Keratinocyte (primary cell): ENCODE results near the gene SMAD3. TPM values are rescaled to one million over a fixed set of nuclear protein-coding genes. Genes with fewer than 3 reads are reported as not detected.

Source experiments
- DNase-seq: peaks from one replicate; pipeline ENCODE4 v3.0.0-alpha.2; 2011; ENCODE audit warnings: low read depth, missing footprints, low spot score
- FAIRE-seq: peaks from 2 replicates; lab custom pipeline; 2011; peaks lifted over from hg19 to GRCh38; lab: Jason Lieb, UNC
- H2AFZ ChIP-seq: 2 replicates; pipeline ENCODE4 v1.6.0; 2012; ENCODE audit warnings: low read length, control low read depth, inconsistent platforms; ENCODE audit not compliant: control insufficient read depth
- H3K27ac ChIP-seq: 2 replicates; pipeline ENCODE4 v1.5.1; 2011; ENCODE audit warnings: low read length; ENCODE audit not compliant: control insufficient read depth, insufficient read depth
- H3K27me3 ChIP-seq: 3 replicates; pipeline ENCODE4 v1.6.0; 2011; ENCODE audit warnings: low read length; ENCODE audit not compliant: control insufficient read depth, insufficient read depth; ENCODE audit errors: extremely low read depth
- H3K36me3 ChIP-seq, 2 experiments: 2 replicates in 1 of 2; 3 replicates in 1 of 2; pipeline ENCODE4 v1.5.1; 2011; ENCODE audit warnings: low read length in 2 of 2, mild to moderate bottlenecking in 1 of 2; ENCODE audit not compliant: control insufficient read depth in 2 of 2, insufficient read depth in 2 of 2; ENCODE audit errors: extremely low read depth in 1 of 2
- H3K4me1 ChIP-seq: 3 replicates; pipeline ENCODE4 v1.5.1; 2011; ENCODE audit warnings: low read length; ENCODE audit not compliant: control insufficient read depth, insufficient read depth; ENCODE audit errors: extremely low read depth
- H3K4me2 ChIP-seq: 3 replicates; pipeline ENCODE4 v1.6.0; 2011; ENCODE audit warnings: low read depth, low read length; ENCODE audit not compliant: control insufficient read depth, insufficient read depth; ENCODE audit errors: extremely low read depth
- H3K4me3 ChIP-seq, 3 experiments: fragments of 200-600 bp in 1 of 3; sonication (generic) in 1 of 3; 2 replicates in 2 of 3; 3 replicates in 1 of 3; pipeline ENCODE4 v1.5.1; 2011 to 2016; ENCODE audit warnings: low read length in 3 of 3, mild to moderate bottlenecking in 3 of 3, control low read depth in 2 of 3, inconsistent platforms in 1 of 3, low read depth in 1 of 3, mixed read lengths in 1 of 3, mixed run types in 1 of 3, moderate library complexity in 1 of 3; ENCODE audit not compliant: control insufficient read depth in 2 of 3, insufficient read depth in 2 of 3; ENCODE audit errors: extremely low read depth in 1 of 3
- H3K79me2 ChIP-seq: 2 replicates; pipeline ENCODE4 v1.6.0; 2012; ENCODE audit warnings: low read length; ENCODE audit not compliant: control insufficient read depth, insufficient read depth
- H3K9ac ChIP-seq: 3 replicates; pipeline ENCODE4 v1.6.0; 2011; ENCODE audit warnings: low read length; ENCODE audit not compliant: control insufficient read depth, insufficient read depth; ENCODE audit errors: extremely low read depth
- H3K9me1 ChIP-seq: 3 replicates; pipeline ENCODE4 v1.6.0; 2011; ENCODE audit warnings: low read length; ENCODE audit not compliant: control insufficient read depth, insufficient read depth; ENCODE audit errors: extremely low read depth
- H3K9me3 ChIP-seq: 2 replicates; pipeline ENCODE4 v1.5.1; 2012; ENCODE audit warnings: low read depth, low read length; ENCODE audit not compliant: control insufficient read depth
- H4K20me1 ChIP-seq: 3 replicates; pipeline ENCODE4 v1.6.0; 2011; ENCODE audit warnings: low read length; ENCODE audit not compliant: control insufficient read depth, insufficient read depth; ENCODE audit errors: extremely low read depth
- CTCF ChIP-seq, 3 experiments: IDR thresholded peaks in 1 of 3; conservative IDR thresholded peaks in 1 of 3; optimal IDR thresholded peaks in 1 of 3; 2 replicates in 2 of 3; 3 replicates in 1 of 3; pipeline versions ENCODE3 to v1.5.1; 2011; ENCODE audit warnings: low read length in 3 of 3, mild to moderate bottlenecking in 3 of 3, moderate library complexity in 2 of 3, control low read depth in 1 of 3, inconsistent platforms in 1 of 3; ENCODE audit not compliant: insufficient read depth in 2 of 3; ENCODE audit errors: extremely low read depth in 1 of 3
- EZH2 ChIP-seq: IDR thresholded peaks from one replicate; pipeline ENCODE4 v1.6.1; 2012; ENCODE audit warnings: inconsistent platforms, mild to moderate bottlenecking, low read length, moderate library complexity
- dilution Hi-C: fragments of 300-500 bp; cut with MboI; formaldehyde crosslinking; loops from one replicate; pipeline ENCODE4 v1.7.0; 2020; ENCODE audit warnings: low sequenced_read_pairs; ENCODE audit not compliant: extremely low pct_ligation_motif_present
- polyA plus RNA-seq, 5 experiments: library from polyadenylated mRNA; depleted of rRNA in 3 of 5; stranded (reverse) in 3 of 5; stranded (forward) in 1 of 5; unstranded in 1 of 5; fragments of >200 nt; gene quantifications; 1 replicate in 1 of 5; 2 replicates in 3 of 5; 3 replicates in 1 of 5; pipeline versions ENCODE4 v1.2.1 to v1.2.3, GENCODE V29; 2011 to 2012; ENCODE audit warnings: missing spikeins in 2 of 5, low read depth in 1 of 5, low replicate concordance in 1 of 5

SMAD3 gene
- polyA plus RNA-seq, 1 donor (not counting 4 experiments of a cell fraction or from before 2014, with no cell fraction given): 33.7 TPM

- Histone ChIP-seq H3K9ac (no peak overlapping the region), H3K4me2 (peak overlapping the region; percentile 29), H3K9me1 (peaks cover 14% of the 10 kb centered on the region), H4K20me1 (peaks cover 13% of the 10 kb centered on the region), H3K27me3 (no peaks in the 10 kb centered on the region), H3K4me3 (no peak overlapping the region), H3K79me2 (peaks cover 94% of the 10 kb centered on the region), H2AFZ (no peak overlapping the region), H3K4me1 (peaks cover 83% of the 10 kb centered on the region), H3K36me3 (peaks cover 7 to 37% of the 10 kb centered on the region in 2 experiments), H3K9me3 (no peaks in the 10 kb centered on the region), H3K27ac (peak overlapping the region; percentile 19)
- FAIRE-seq: no peak
- dilution Hi-C loops: no loop called here
- TF ChIP-seq CTCF (optimal IDR thresholded peaks at IDR 0.05 in 1 of 3, IDR thresholded peaks at IDR 0.05 in 1 of 3, conservative IDR thresholded peaks at IDR 0.05 in 1 of 3; ENCODE audit: extremely low read depth in 1 of 3, insufficient read depth in 2 of 3, low read length in 3 of 3): no peak
- TF ChIP-seq EZH2: no peak
- no peak for DNase-seq
Measured at GRCh38 chr15:67085237-67085817, 19.9 kb downstream of the SMAD3 start.

GRCh38 chr15:67085818-67086636 lies 20.6 kb downstream of the SMAD3 start:
- Histone ChIP-seq H3K4me3 (no peak overlapping the region), H3K27me3 (no peaks in the 10 kb centered on the region), H3K4me2 (no peak overlapping the region), H3K9ac (no peak overlapping the region), H4K20me1 (peaks cover 18% of the 10 kb centered on the region), H3K4me1 (peaks cover 83% of the 10 kb centered on the region), H3K36me3 (peaks cover 7 to 39% of the 10 kb centered on the region in 2 experiments), H3K27ac (peak overlapping the region; percentile 43), H3K9me1 (peaks cover 13% of the 10 kb centered on the region), H2AFZ (no peak overlapping the region), H3K79me2 (peaks cover 95% of the 10 kb centered on the region), H3K9me3 (no peaks in the 10 kb centered on the region)
- dilution Hi-C loops: no loop called here
- TF ChIP-seq EZH2 (no peak), CTCF (optimal IDR thresholded peaks at IDR 0.05 in 1 of 3, IDR thresholded peaks at IDR 0.05 in 1 of 3, conservative IDR thresholded peaks at IDR 0.05 in 1 of 3; ENCODE audit: extremely low read depth in 1 of 3, insufficient read depth in 2 of 3, low read length in 3 of 3) (no peak)
- DNase-seq: no peak
- FAIRE-seq: no peak
